HepG2 (cell line): ENCODE data around the gene GNB3. TPM values are rescaled to one million over a fixed set of nuclear protein-coding genes. Genes with fewer than 3 reads are reported as not detected.

Experiments used
- AGO1 ChIP-seq: fragments of 200-400 bp; formaldehyde crosslinking; IDR thresholded peaks from 2 replicates; pipeline ENCODE4 v1.6.1; 2017; ENCODE audit warnings: mild to moderate bottlenecking, low read depth, low read length, moderate library complexity; ENCODE audit not compliant: poor library complexity, severe bottlenecking
- CBFB ChIP-seq: sonication (generic); formaldehyde crosslinking; IDR thresholded peaks from 2 replicates; pipeline ENCODE4 v1.4.0; 2020; ENCODE audit warnings: missing genetic modification reagents
- CBX5 ChIP-seq: sonication (generic); formaldehyde crosslinking; IDR thresholded peaks from 2 replicates; pipeline ENCODE4 v1.4.0; 2020; ENCODE audit warnings: missing genetic modification reagents, borderline replicate concordance
- CC2D1A ChIP-seq: sonication (generic); formaldehyde crosslinking; IDR thresholded peaks from 2 replicates; pipeline ENCODE4 v1.8.1; 2023; ENCODE audit warnings: mild to moderate bottlenecking, missing genetic modification reagents
- E2F1 ChIP-seq: sonication (generic); formaldehyde crosslinking; IDR thresholded peaks from 2 replicates; pipeline ENCODE4 v1.5.0; 2020; ENCODE audit warnings: missing genetic modification reagents
- HIC2 ChIP-seq: sonication (generic); formaldehyde crosslinking; IDR thresholded peaks from 2 replicates; pipeline ENCODE4 v1.9.0; 2022; ENCODE audit warnings: low read depth, missing genetic modification reagents
- HNF4G ChIP-seq, 2 experiments: sonication (generic) in 1 of 2; formaldehyde crosslinking in 1 of 2; IDR thresholded peaks; 2 replicates each; pipeline versions ENCODE4 v1.4.0 to v1.6.1; 2011 to 2020; ENCODE audit warnings: borderline replicate concordance in 2 of 2, low read depth in 2 of 2, mild to moderate bottlenecking in 2 of 2, low read length in 1 of 2, missing genetic modification reagents in 1 of 2, moderate library complexity in 1 of 2
- KDM5A ChIP-seq: fragments of 200-600 bp; sonication (generic); IDR thresholded peaks from 2 replicates; pipeline ENCODE4 v1.7.0; 2018; ENCODE audit warnings: antibody characterized with exemption, mild to moderate bottlenecking, low read length, borderline replicate concordance
- KLF11 ChIP-seq: IDR thresholded peaks from 2 replicates; pipeline ENCODE4 v1.6.1; 2016; ENCODE audit warnings: missing compliant biosample characterization
- SRSF9 ChIP-seq: fragments of 200-400 bp; formaldehyde crosslinking; IDR thresholded peaks from 2 replicates; pipeline ENCODE4 v1.6.1; 2018; ENCODE audit warnings: borderline replicate concordance, mild to moderate bottlenecking, low read depth, low read length; ENCODE audit not compliant: insufficient read depth, poor library complexity, severe bottlenecking
- TIGD3 ChIP-seq: sonication (generic); formaldehyde crosslinking; IDR thresholded peaks from 2 replicates; pipeline ENCODE4 v1.5.1; 2020; ENCODE audit warnings: mild to moderate bottlenecking, missing genetic modification reagents, borderline replicate concordance
- ZBTB10 ChIP-seq: sonication (generic); formaldehyde crosslinking; IDR thresholded peaks from 2 replicates; pipeline ENCODE4 v1.4.0; 2020; ENCODE audit warnings: missing genetic modification reagents, borderline replicate concordance
- ZNF224 ChIP-seq: sonication (generic); formaldehyde crosslinking; IDR thresholded peaks from 2 replicates; pipeline ENCODE4 v1.5.0; 2020; ENCODE audit warnings: mild to moderate bottlenecking, missing genetic modification reagents
- ZNF281 ChIP-seq: sonication (generic); formaldehyde crosslinking; IDR thresholded peaks from 2 replicates; pipeline ENCODE4 v1.4.0; 2020; ENCODE audit warnings: missing genetic modification reagents, borderline replicate concordance
- ZNF567 ChIP-seq: sonication (generic); formaldehyde crosslinking; IDR thresholded peaks from 2 replicates; pipeline ENCODE4 v1.8.1; 2023; ENCODE audit warnings: mild to moderate bottlenecking, missing genetic modification reagents, borderline replicate concordance
- ZNF83 ChIP-seq: sonication (generic); formaldehyde crosslinking; IDR thresholded peaks from 2 replicates; pipeline ENCODE4 v1.4.0; 2020; ENCODE audit warnings: missing genetic modification reagents, mild to moderate bottlenecking, borderline replicate concordance
- polyA plus RNA-seq, 8 experiments: library from polyadenylated mRNA; depleted of rRNA in 3 of 8; stranded (reverse) in 7 of 8; unstranded in 1 of 8; fragments of >200 nt; fragmentation: Illumina TruSeq in 4 of 8; extraction: Trizol in 4 of 8; gene quantifications; 2 replicates each; pipeline versions ENCODE4 v1.2.1 to v1.2.3, GENCODE V29; 2011 to 2016; ENCODE audit warnings: low read depth in 4 of 8, missing spikeins in 1 of 8, mixed read lengths in 1 of 8; ENCODE audit not compliant: insufficient read depth in 1 of 8
- total RNA-seq, 5 experiments: library from RNA; depleted of rRNA; stranded (reverse); fragments of >200 nt; fragmentation: Illumina TruSeq; extraction: Trizol; gene quantifications; 2 replicates each; pipeline ENCODE4 v1.2.3, GENCODE V29; 2016; ENCODE audit warnings: low read depth in 1 of 5

GNB3 gene
- total and polyA plus RNA-seq, 2 of the 13 experiments (the other 11 are each of a cell fraction or from before 2014, with no cell fraction given): 1.3 to 3.6 TPM

- TF ChIP-seq SRSF9 (no peak), CBX5 (0 out of 2 replicates have a peak, but pooled peaks have one; percentile 38), TIGD3 (CRISPR knock-in tag) (no peak), KLF11 (CRISPR knock-in tag) (no peak), HNF4G (IDR thresholded peaks at IDR 0.05; ENCODE audit: borderline replicate concordance, low read depth, low read length) (peak; percentile 14; the same call in 1 of the 2 replicates), HNF4G (CRISPR knock-in tag; IDR thresholded peaks at IDR 0.05; ENCODE audit: borderline replicate concordance, low read depth) (no peak), ZNF567 (CRISPR knock-in tag) (no peak; the same call in 1 of the 2 replicates), E2F1 (CRISPR knock-in tag) (peak; percentile 96), CC2D1A (no peak), ZBTB10 (no peak; the same call in 1 of the 2 replicates), ZNF83 (CRISPR knock-in tag) (no peak), KDM5A (no peak; the same call in 1 of the 2 replicates), HIC2 (CRISPR knock-in tag) (peak; percentile 63; the same call in 1 of the 2 replicates), CBFB (CRISPR knock-in tag) (peak; percentile 72; the same call in 1 of the 2 replicates), ZNF224 (CRISPR knock-in tag) (no peak), AGO1 (peak; percentile 82), ZNF281 (CRISPR knock-in tag) (peak; percentile 84)
Observed at GRCh38 chr12:6890789-6891645, 50.3 kb downstream of the GNB3 start (continued).
